Ovary (tissue), 9 donors: ENCODE measurements around the gene PDE6D. TPM values are rescaled to one million over a fixed set of nuclear protein-coding genes. Genes with fewer than 3 reads are reported as not detected.
A peak's percentile ranks its signal among the peaks of the same experiment; 100 is the strongest.
"Not testable (repeated sequence)": the region's sequence is repeated elsewhere in the genome, so short reads cannot be mapped to it uniquely, and the experiment has no call there.

ENCODE experiments used
- DNase-seq, 5 donors: peaks; one replicate each; pipeline ENCODE4 v3.0.0-alpha.2; 2019 to 2020
- H3K27ac ChIP-seq, 2 donors: fragments of 200-600 bp; one replicate each; pipeline versions ENCODE4 v1.5.1 to v1.8.0; 2019 to 2022
- H3K27me3 ChIP-seq: fragments of 200-600 bp; one replicate; pipeline ENCODE4 v1.8.0; 2022
- H3K36me3 ChIP-seq: fragments of 200-600 bp; sonication (generic); one replicate; pipeline ENCODE4 v1.5.1; 2019
- H3K4me1 ChIP-seq: one replicate; pipeline ENCODE4 v1.8.1; 2013; ENCODE audit warnings: mild to moderate bottlenecking, moderate library complexity; ENCODE audit not compliant: insufficient read depth
- H3K4me3 ChIP-seq: fragments of 200-600 bp; sonication (generic); one replicate; pipeline ENCODE4 v1.5.1; 2017
- H3K9me3 ChIP-seq, 2 donors: fragments of 200-600 bp in 1 of 2; sonication (generic) in 1 of 2; one replicate each; pipeline versions ENCODE4 v1.5.1 to v1.8.1; 2013 to 2019; ENCODE audit warnings: mild to moderate bottlenecking in 1 of 2, moderate library complexity in 1 of 2
- EP300 ChIP-seq: sonication (generic); formaldehyde crosslinking; IDR thresholded peaks from one replicate; pipeline ENCODE4 v1.6.1; 2017; ENCODE audit warnings: antibody characterized with exemption
- POLR2A ChIP-seq: fragments of 450-650 bp; IDR thresholded peaks from one replicate; pipeline ENCODE4 v1.6.1; 2017; ENCODE audit warnings: antibody characterized with exemption, mild to moderate bottlenecking, moderate library complexity
- WGBS, 3 donors: extraction: QIAGEN DNeasy Blood & Tissue Kit in 1 of 3; methylation state at CpG; one replicate each; pipeline versions ENCODE4 v1.1.5 to v1.1.7; 2013 to 2017; 5-methylcytosine and 5-hydroxymethylcytosine counted together
- intact Hi-C, 4 donors: fragments of 100-400 bp; cut with DNase I; formaldehyde crosslinking; loops; one replicate each; pipeline versions ENCODE4 v1.11.0 to v1.15.1; 2022 to 2023
- polyA plus RNA-seq, 2 donors: library from polyadenylated mRNA; stranded (reverse); fragments of 200-250 nt in 1 of 2; fragments of 350-450 nt in 1 of 2; fragmentation: Illumina TruSeq in 1 of 2; extraction: RNeasy Lipid Tissue Mini Kit (QIAGEN cat#74804) in 1 of 2; gene quantifications; one replicate each; pipeline ENCODE4 v1.2.3, GENCODE V29; 2013 to 2014
- total RNA-seq, 7 donors: library from RNA; depleted of rRNA in 2 of 7; stranded (reverse); fragments of >200 nt in 2 of 7; fragmentation: NEBNext Ultra II Directional in 3 of 7; extraction: Animal tissue kit (Norgen Biotek cat#: 25700) in 3 of 7; gene quantifications; one replicate each; pipeline versions ENCODE4 v1.1.0 to v1.2.4, GENCODE V29; 2016 to 2023
- TF ChIP-seq, protein P1 (sequence below), 3 donors: fragments of 450-650 bp in 2 of 3; fragments of 200-600 bp in 1 of 3; IDR thresholded peaks; one replicate each; pipeline versions ENCODE4 v1.5.1 to v1.8.0; 2016 to 2022; ENCODE audit warnings: antibody characterized with exemption in 3 of 3, mild to moderate bottlenecking in 1 of 3
- donor health status: DM: no; HTN: no; CAD: no; lungs with moderate emphysema.
- donor health status: DM: no; HTN: no; CAD: no.
- donor health status: Bipolar disorder and iron deficiency.
- donor health status: DM: yes; HTN: yes; CAD: no.
- donor health status: DM: no; HTN: no; CAD: no.
- donor health status: DM: yes; HTN: yes; CAD: no.

PDE6D gene
- total and polyA plus RNA-seq, 9 donors, result 13.7 to 32.9 (median 17.8) TPM

GRCh38 chr2:231714639-231715498 is 66.2 kb downstream of the PDE6D start:
- intact Hi-C loops, result loop anchor here (1.0 to 10.0 kb wide), 5 partner anchors 36 to 190 kb away; no protein-coding TSS in a partner anchor
- Histone ChIP-seq H3K36me3 (no peaks in the 10 kb centered on the region), H3K4me3 (no peak overlapping the region), H3K27ac (no peak overlapping the region), H3K4me1 (peaks cover 18% of the 10 kb centered on the region), H3K27me3 (no peaks in the 10 kb centered on the region), H3K9me3 (no peaks in the 10 kb centered on the region)
- TF ChIP-seq POLR2A, result no peak
- TF ChIP-seq, protein P1, sequence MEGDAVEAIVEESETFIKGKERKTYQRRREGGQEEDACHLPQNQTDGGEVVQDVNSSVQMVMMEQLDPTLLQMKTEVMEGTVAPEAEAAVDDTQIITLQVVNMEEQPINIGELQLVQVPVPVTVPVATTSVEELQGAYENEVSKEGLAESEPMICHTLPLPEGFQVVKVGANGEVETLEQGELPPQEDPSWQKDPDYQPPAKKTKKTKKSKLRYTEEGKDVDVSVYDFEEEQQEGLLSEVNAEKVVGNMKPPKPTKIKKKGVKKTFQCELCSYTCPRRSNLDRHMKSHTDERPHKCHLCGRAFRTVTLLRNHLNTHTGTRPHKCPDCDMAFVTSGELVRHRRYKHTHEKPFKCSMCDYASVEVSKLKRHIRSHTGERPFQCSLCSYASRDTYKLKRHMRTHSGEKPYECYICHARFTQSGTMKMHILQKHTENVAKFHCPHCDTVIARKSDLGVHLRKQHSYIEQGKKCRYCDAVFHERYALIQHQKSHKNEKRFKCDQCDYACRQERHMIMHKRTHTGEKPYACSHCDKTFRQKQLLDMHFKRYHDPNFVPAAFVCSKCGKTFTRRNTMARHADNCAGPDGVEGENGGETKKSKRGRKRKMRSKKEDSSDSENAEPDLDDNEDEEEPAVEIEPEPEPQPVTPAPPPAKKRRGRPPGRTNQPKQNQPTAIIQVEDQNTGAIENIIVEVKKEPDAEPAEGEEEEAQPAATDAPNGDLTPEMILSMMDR (IDR thresholded peaks at IDR 0.05), result peak; percentile 85 to 88 (median 86)
- DNase-seq, result peak; percentile 62 to 84 (median 82)
- 56 to 59% (median 58%) methylated on average over 17 of the region's 17 CpGs for WGBS, 3 donors

DNA sequence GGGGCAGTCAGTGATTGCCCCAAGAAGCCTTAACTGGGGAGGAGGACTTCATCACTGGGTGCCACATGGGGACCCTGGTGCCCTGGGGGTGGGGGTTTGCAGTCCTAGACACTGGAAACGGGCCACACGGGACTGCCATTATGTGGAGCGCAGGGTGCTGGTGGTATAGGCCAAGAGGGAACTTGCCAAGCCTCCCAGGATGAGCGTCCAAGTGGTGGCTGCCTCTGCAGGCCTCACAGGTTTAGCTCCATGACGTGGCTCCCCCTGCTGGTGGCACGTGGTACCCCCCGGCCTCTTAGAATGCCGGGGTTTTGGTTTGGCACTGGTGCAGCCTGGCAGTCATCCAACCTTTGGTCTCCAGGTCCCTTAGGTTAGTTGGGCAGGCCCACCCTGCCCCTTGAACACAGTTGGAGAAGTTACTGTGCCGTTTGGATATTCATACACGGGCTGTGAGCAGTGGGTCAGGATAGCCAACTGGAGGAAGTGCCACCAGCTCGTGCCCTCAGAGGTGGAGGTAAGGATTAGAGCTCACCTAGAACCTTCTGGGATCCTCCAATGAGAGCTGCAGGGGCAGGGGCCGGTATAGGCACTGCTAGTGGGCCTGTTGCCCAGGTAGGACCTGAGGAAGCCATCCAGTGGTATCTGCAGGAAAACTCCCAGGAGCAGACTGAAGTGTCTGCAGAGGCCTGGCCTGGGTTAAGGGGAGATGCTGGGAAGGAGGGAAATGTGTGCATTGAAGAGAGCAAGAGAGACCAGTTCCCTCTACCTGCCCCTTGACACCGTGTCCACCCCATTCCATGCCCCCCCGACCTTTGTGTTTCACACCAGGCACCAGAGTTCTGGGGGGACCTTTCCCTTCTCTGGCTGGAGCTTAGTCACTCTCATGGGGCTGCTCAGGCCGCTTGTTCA is 67.1 kb downstream of the PDE6D start:
- H3K4me3 ChIP-seq, result no peak overlapping the region
- H3K27ac ChIP-seq, result no peak overlapping the region
- no peak for TF ChIP-seq EP300
- TF ChIP-seq, protein P1 (IDR thresholded peaks at IDR 0.05), result peak; percentile 84 to 91 (median 90)
- no peak for TF ChIP-seq POLR2A
- peaks cover 18% of the 10 kb centered on the region for H3K4me1 ChIP-seq
- intact Hi-C loops, result loop anchor here in 3 of 4 donors (1.0 to 10.0 kb wide), 4 partner anchors 35 to 189 kb away; no protein-coding TSS in a partner anchor
- H3K27me3 ChIP-seq, result no peaks in the 10 kb centered on the region
- WGBS, 3 donors, result 19 to 26% (median 22%) methylated on average over 15 of the region's 15 CpGs
- DNase-seq, result peak; percentile 80 to 92 (median 88)
- H3K36me3 ChIP-seq, result no peaks in the 10 kb centered on the region
- no peaks in the 10 kb centered on the region for H3K9me3 ChIP-seq

- not testable (repeated sequence) for H3K27me3 ChIP-seq, H3K36me3 ChIP-seq, DNase-seq, H3K27ac ChIP-seq, H3K4me3 ChIP-seq, H3K9me3 ChIP-seq
- intact Hi-C loops, result loop anchor here in 1 of 4 donors (2.0 to 10.0 kb wide), 2 partner anchors 101 to 189 kb away; no protein-coding TSS in a partner anchor
- peaks cover 18% of the 10 kb centered on the region for H3K4me1 ChIP-seq
Measured at GRCh38 chr2:231713406-231713729, 67.7 kb downstream of the PDE6D start.

- peaks cover 18% of the 10 kb centered on the region for H3K4me1 ChIP-seq
- H3K27me3 ChIP-seq, H3K36me3 ChIP-seq, H3K4me3 ChIP-seq, DNase-seq, H3K27ac ChIP-seq, H3K9me3 ChIP-seq: not testable (repeated sequence)
- 49 to 59% (median 54%) methylated on average over 18 of the region's 18 CpGs for WGBS, 3 donors
- intact Hi-C loops, result loop anchor here in 1 of 4 donors (2.0 to 10.0 kb wide), 2 partner anchors 100 to 188 kb away; no protein-coding TSS in a partner anchor
Measured at GRCh38 chr2:231712451-231713021, 68.5 kb downstream of the PDE6D start.
